ENCODE data around the gene LGALS9.

The LGALS9 gene

DNA sequence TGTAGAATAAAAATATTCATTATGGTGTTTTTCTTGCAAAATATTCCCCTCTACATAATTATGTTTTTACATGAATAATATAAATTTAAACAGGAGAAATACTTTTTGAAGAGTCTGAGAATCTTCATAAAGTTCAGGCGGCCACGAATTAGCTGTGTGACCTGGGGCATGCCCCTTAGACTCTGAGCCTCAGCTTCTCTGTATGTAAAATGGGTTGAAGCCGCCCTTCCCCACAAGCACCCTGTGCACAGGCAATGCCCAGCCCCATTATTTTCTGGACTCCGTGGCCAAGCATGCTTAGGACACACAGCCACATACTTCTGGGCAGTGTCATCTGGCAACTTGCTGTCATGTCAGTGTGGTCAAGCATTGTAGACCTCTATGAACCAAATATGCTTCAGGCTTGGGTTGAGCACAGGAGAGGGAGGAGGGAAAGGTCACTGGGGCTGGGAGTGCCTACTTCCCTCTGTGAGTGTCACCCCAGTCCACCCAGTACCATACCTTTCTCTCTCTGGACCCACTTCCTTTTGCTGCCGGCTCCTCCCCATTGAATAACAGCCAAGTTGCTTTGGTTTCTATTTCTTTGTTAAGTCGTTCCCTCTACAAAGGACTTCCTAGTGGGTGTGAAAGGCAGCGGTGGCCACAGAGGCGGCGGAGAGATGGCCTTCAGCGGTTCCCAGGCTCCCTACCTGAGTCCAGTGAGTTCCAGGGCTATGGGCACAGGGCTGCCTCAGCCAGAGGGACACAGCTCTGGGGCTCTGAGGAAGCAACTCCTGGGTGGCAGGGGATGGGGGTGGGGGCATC is at the start of gene LGALS9:
Gene LGALS9, plus strand, starts transcription at position 582 of the 804 bp plus-strand sequence. Its CDS starts 78 bp downstream, at position 660.
- no peak for DNase-seq (ENCODE audit: low read depth)

- no peak for DNase-seq (ENCODE audit: low read depth)
Measured at GRCh38 chr17:27582696-27583095, 48.3 kb upstream of the LGALS9 start.

GRCh38 chr17:27585153-27585681 is 45.8 kb upstream of the LGALS9 start:
- no peak for DNase-seq (ENCODE audit: low read depth)

- DNase-seq (ENCODE audit: low read depth) = no peak
Measured at GRCh38 chr17:27585792-27586191, 45.2 kb upstream of the LGALS9 start.

DNA sequence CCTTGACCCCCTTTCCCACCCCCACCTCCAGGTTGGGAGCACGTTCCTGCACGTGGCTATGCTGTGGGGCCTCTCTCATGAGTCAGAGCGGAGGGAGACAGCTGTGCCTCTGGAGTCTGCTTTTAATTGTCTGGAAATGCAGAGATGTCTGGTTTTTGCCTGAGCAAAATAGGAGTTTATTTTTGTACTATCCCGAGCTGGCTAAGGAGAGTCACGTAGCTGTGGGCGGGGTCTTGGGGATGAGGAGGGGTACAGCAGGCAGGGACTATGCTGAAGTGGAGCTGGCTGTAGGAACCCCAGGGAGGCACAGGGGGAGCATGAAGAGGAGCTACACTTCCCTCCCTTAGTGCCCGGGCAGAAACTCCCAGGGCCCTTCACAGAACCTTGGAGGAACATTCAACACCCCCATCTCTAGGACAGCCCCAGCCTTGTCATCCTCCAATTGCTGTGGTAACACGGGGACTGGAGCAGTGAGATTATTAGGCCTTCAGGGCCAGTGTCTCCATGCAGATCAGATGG is 44.7 kb upstream of the LGALS9 start:
- DNase-seq (ENCODE audit: low read depth) = no peak

- no peak for DNase-seq (ENCODE audit: low read depth)
Measured at GRCh38 chr17:27588354-27588753, 42.6 kb upstream of the LGALS9 start.

- no peak for DNase-seq (ENCODE audit: low read depth)
Measured at GRCh38 chr17:27590864-27591263, 40.1 kb upstream of the LGALS9 start.

DNA sequence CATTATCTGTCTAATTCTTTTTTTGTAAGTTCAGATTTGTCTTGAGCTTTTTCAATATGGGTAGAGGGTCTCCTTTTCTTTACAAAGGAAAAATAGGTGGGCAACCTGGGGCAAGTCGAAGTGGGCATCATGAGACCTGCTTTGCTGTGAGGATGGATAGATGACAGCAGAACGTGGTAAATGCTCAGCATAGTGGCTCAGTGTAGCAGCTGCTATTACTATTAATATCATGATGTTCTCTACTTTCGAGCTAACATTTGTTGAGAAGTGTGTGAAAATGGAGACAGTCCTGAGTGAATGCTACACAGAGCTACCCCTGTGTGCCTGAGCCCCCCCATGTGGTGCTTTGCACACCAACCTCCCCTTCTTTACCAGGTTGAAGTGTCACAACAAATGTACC is 39.0 kb upstream of the LGALS9 start:
- DNase-seq (ENCODE audit: low read depth) = no peak

DNA sequence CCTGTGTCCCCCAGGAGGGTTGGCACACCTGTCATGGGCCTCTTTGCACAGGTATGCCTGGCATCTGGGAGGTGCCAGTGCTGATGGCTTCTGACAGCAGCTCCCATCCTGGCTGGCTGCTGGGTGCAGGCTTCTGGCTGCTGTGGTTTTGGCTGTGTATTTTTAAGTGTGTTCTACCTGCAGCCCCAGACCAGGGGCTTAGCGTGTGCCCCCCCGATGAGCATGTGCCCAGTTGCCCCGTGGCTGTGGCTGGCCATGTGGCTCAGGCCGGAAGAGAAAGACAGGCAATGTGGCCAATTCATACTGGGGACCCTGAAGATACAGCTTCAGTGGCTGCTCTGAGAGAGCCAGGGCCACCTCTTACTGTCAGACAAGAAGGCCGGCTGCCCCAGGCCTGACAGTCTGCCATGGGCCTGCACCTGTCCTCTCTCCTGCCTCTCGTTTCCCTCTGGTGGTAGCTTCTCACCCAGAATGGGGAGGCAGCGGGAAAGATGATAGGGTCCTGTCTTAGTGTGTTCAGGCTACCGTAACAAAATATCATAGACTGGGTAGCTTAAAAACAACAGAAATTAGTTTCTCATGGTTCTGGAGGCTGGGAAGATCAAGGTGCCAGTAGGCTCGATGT is 37.6 kb upstream of the LGALS9 start:
- DNase-seq (ENCODE audit: low read depth) = no peak

DNA sequence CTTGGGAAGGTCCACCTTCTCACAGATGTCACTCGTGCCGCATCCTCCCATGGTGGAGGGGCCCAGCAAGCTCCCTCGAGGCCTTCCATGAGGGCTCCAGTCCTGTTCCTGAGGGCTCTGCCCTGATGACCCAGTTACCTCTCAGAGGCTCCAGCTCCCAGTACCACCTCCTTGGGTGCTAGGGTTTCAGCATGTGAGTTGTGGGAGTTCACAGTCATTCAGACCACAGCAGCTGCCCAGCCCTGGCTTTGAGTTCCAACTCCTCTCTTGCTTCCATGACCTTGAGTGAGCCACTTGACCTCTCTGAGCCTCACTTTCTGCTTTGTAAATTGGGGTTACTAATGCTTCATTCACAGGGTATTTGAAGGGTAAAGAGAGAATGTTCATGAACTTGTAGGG is 37.1 kb upstream of the LGALS9 start:
- DNase-seq (ENCODE audit: low read depth) = no peak

DNA sequence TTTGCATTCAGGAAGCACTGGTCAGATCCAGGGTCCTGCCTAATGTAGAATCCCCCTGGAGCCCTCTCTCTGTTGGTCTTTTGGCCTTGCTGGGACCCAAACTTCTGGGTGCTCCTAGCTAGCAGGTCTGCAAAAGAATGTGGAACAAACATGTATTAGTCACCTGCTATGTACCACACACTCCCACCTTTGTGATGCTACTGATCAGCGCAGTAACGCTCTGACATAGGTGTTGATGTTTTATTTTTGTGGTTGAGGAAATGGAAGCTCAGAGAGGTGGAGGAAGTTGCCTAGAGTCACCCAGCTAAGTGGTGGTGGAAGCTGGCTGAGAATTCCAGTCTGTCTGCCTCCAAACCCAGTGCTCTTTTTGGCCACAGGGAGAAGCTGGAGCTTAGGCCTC is 35.8 kb upstream of the LGALS9 start:
- no peak for DNase-seq (ENCODE audit: low read depth)

DNA sequence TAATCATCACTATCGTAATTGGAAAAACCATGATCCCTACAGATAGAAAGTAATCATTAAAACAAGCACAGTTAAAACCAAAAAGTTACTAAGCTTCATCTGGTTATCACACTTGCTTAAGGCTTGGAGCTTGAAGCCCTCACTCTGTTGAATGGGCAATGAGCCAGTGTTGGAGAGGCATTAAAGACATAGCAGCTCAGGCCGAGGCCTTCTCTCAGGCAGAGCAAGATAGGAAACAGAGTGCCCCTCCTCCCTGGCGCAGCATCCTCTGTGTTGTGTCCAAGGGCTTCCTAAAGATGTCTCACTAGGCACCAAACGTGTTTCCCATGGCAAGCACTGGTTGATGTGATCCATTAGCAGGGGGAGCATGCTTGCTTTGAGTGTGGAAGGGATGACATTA is 34.9 kb upstream of the LGALS9 start:
- DNase-seq (ENCODE audit: low read depth) = no peak

DNA sequence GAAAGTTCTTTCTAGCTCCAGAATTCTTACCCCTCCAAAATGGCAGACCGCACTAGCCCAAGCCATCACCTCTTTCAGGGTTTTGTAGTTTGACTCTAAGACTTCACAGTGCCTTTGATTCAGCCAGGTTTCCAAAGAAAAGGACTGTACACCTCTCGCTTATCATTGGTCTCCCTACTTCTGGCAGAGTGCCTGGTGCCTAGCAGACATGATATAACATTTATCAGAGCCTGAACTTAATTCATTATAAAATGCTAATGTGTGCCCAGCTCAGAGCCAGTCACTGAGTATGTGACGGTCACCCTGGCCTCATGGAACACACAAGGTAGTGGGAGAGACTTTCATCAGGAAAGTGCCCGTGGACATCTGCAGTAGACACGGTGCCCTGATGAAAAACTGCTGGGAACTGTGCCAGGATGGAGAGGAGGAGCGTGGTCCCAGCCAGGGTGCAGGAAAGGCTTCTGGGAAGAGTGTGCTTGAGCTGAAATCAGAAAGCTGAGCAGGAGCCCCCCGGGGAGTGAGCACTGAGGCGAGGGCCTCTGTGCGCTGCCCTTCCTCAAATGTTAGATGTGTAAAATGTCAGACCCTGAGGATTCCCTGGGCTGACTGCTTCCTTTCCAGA is 34.3 kb upstream of the LGALS9 start:
- DNase-seq (ENCODE audit: low read depth) = no peak

- DNase-seq (ENCODE audit: low read depth) = no peak
Measured at GRCh38 chr17:27597188-27597580, 33.8 kb upstream of the LGALS9 start.

GRCh38 chr17:27597783-27598320 is 33.1 kb upstream of the LGALS9 start:
- no peak for DNase-seq (ENCODE audit: low read depth)

DNA sequence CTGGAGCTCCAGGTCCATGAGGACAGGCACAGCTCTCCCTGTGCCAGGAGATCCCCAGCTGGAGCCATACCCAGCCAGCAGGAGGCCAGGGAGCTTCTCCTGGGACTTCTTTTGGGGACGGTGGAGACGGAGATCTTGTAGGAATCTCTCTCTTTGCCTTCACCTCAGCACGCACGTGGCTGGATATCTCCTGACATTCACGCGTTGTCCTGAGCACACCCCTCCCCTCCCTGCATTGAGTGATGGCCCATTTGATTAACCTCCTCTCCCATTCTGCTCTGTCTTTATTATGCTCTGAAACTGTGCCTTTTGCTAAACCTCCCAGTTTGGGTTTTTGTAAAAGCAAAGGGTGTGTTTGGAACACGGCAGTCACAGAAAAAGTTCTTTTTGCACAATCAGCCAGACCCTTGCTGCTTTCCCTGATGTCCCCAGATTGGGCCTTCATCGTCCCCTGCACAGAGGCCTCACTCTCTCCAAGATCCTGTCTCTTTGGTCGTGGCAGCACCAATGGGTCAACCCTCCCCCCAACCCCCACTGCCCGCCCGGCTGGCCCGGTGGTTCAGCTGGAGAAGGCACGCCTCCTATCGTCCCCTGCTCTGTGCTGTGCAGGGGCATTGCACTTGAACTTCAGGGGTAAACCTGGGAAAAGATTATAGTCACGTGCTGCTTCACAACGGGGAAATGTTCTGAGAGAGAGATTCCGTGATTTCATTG is 32.5 kb upstream of the LGALS9 start:
- no peak for DNase-seq (ENCODE audit: low read depth)

DNA sequence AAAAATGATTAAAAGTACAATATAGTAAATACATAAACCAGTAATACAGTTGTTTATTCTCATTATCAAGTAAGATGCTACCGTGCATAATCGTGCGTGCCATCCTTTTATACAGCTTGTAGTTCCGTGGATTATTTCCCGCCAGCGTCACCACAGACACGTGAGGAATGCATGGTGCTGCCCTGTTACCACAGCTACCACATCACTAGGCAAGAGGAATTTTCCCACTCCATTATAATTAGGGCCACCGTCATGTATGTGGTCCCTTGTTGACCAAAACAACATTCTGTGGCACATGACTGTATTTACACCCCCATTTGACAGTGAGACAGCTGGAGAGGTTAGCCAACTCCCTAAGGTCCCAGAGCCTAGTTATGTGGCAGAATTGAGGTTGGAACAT is 30.5 kb upstream of the LGALS9 start:
- peak; percentile 16 for DNase-seq (ENCODE audit: low read depth)

- peak; percentile 39 for DNase-seq (ENCODE audit: low read depth)
Measured at GRCh38 chr17:27601069-27601974, 29.7 kb upstream of the LGALS9 start.

GRCh38 chr17:27601975-27602302 is 29.0 kb upstream of the LGALS9 start:
- DNase-seq (ENCODE audit: low read depth) = no peak

- peak; percentile 25 for DNase-seq (ENCODE audit: low read depth)
Measured at GRCh38 chr17:27602721-27603420, 28.1 kb upstream of the LGALS9 start.
